ENCODE data around the gene PELI2.

Gene PELI2

GRCh38 chr14:56262530-56262929 lies 144.3 kb downstream of the PELI2 start:
- DNase-seq, result no peak

- no peak for DNase-seq
Measured at GRCh38 chr14:56268039-56268438, 149.8 kb downstream of the PELI2 start.

- DNase-seq, result no peak
Measured at GRCh38 chr14:56268673-56269072, 150.5 kb downstream of the PELI2 start.

- DNase-seq, result no peak
Measured at GRCh38 chr14:56270921-56271320, 152.7 kb downstream of the PELI2 start.

GRCh38 chr14:56271970-56272369 lies 153.8 kb downstream of the PELI2 start:
- no peak for DNase-seq

GRCh38 chr14:56273155-56273554 lies 154.9 kb downstream of the PELI2 start:
- no peak for DNase-seq

GRCh38 chr14:56273951-56274350 lies 155.7 kb downstream of the PELI2 start:
- DNase-seq, result no peak

- DNase-seq, result no peak
Measured at GRCh38 chr14:56274556-56274955, 156.3 kb downstream of the PELI2 start.

- no peak for DNase-seq
Measured at GRCh38 chr14:56276108-56276507, 157.9 kb downstream of the PELI2 start.

GRCh38 chr14:56278383-56278782 lies 160.2 kb downstream of the PELI2 start:
- no peak for DNase-seq

GRCh38 chr14:56280843-56281242 lies 162.6 kb downstream of the PELI2 start:
- no peak for DNase-seq

GRCh38 chr14:56282179-56282578 lies 164.0 kb downstream of the PELI2 start:
- DNase-seq, result no peak

GRCh38 chr14:56284641-56285040 lies 166.4 kb downstream of the PELI2 start:
- no peak for DNase-seq

GRCh38 chr14:56289155-56289554 lies 170.9 kb downstream of the PELI2 start:
- DNase-seq, result no peak

GRCh38 chr14:56290195-56290594 lies 172.0 kb downstream of the PELI2 start:
- no peak for DNase-seq

GRCh38 chr14:56292970-56293369 lies 174.8 kb downstream of the PELI2 start:
- DNase-seq, result no peak

- no peak for DNase-seq
Measured at GRCh38 chr14:56293506-56293905, 175.3 kb downstream of the PELI2 start.

- peak; percentile 5 for DNase-seq
Measured at GRCh38 chr14:56294128-56294527, 175.9 kb downstream of the PELI2 start.

- no peak for DNase-seq
Measured at GRCh38 chr14:56295743-56296142, 177.5 kb downstream of the PELI2 start.

GRCh38 chr14:56297449-56297848 lies 179.2 kb downstream of the PELI2 start:
- no peak for DNase-seq

GRCh38 chr14:56299306-56299984 lies 181.2 kb downstream of the PELI2 start:
- no peak for DNase-seq

GRCh38 chr14:56300495-56300894 lies 182.3 kb downstream of the PELI2 start:
- DNase-seq, result no peak

- no peak for DNase-seq
Measured at GRCh38 chr14:56304456-56304855, 186.2 kb downstream of the PELI2 start.

- no peak for DNase-seq
Measured at GRCh38 chr14:56309198-56309597, 191.0 kb downstream of the PELI2 start.

GRCh38 chr14:56310643-56311042 lies 192.4 kb downstream of the PELI2 start:
- DNase-seq, result no peak
